NCI-H1417 treated with DMSO at 0.1 percent for 48 hours (cell line): ENCODE data around the gene TBC1D20.
"Not testable (repeated sequence)": the region's sequence is repeated elsewhere in the genome, so short reads cannot be mapped to it uniquely, and the experiment has no call there.

Source experiments
- DNase-seq: peaks from one replicate; lab custom pipeline; 2025; lab: John Stamatoyannopoulos, UW

TBC1D20 gene

DNA sequence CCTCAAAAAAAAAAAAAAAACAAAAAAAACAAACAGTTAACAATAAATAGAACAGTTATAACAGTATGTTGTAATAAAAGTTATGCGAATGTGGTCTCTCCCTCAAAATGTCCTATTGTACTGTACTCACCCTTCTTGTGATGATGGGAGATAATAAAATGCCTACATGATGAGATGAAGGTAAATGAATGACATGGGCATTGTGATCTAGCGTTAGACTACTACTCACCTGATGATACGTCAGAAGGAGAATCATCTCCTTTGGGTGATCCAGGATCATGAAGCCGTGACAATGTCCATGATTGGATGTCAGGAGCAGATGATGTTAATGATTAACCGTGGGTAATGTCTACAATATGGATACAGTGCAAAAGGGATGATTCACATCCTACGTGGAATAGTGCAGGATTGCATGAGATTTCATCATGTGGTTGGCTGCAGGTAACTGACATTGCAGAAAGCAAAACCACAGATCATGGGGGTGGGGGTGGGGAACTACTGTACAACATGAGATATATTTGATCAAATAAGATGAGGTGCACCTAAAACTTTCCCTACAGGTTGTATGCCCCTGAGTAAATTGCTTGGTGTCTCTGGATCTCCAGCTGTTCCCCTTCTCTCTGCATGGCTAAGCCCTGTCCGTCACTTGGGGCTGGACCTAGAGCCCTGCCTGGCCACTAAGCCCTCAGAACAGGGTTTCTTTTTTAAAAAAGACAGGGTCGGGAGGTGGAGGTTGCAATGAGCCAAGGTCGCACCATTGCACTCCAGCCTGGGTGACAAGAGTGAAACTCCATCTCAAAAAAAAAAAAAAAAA is 60.4 kb downstream of the TBC1D20 start:
- DNase-seq = no peak

DNA sequence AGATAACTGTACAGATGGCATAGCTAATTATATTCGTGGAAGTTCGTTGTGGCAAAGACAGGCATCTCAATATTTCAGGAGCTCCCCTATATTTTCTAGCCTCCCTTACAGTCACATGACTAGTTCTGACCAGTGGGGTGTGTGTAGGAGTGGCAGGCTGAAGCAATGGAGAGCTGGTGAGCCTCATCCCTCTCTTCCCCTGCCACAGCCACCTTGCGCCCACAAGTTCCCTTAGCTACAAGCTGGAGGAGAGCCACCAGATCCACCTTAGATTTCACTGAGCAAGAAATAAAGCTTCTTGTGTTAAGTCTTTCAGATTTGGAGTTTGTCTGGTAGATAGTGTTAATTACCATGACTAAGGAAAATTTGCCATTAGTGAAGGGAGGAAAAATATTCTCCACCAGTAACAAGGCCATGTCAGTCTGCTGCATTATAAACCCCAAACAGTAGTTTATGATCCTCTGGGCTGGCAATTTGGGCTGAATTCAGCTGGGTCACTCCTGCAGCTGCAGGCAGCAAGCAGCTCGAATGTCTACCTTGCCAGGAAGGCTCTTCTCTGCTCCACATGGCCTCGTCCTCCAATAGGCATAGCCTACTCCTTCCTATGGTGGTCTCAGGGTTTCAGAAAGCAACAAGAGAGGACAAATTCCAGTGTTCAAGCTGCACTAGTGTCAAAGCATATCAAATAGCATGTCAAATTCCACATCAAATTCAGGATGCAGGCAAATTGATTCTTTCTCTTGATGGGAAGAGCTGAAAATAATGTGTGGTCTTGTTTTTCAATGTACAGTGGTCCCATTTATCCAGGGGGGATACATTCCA is 61.7 kb downstream of the TBC1D20 start:
- no peak for DNase-seq

DNA sequence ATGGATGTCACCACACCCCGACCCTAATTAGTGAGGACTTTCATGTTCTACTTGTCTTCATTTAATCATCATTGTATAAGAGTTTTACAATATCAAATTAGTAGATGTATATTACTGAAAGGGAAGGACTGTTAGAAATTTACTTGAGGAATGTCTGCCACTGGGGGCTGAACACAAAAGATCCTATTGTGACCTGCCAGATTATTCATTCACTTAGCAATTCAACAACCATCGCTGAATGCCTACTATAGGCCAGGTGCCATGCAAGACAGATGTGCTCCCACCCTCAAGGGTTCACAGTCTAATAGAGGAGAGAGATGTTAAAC is 62.2 kb downstream of the TBC1D20 start:
- DNase-seq = no peak

DNA sequence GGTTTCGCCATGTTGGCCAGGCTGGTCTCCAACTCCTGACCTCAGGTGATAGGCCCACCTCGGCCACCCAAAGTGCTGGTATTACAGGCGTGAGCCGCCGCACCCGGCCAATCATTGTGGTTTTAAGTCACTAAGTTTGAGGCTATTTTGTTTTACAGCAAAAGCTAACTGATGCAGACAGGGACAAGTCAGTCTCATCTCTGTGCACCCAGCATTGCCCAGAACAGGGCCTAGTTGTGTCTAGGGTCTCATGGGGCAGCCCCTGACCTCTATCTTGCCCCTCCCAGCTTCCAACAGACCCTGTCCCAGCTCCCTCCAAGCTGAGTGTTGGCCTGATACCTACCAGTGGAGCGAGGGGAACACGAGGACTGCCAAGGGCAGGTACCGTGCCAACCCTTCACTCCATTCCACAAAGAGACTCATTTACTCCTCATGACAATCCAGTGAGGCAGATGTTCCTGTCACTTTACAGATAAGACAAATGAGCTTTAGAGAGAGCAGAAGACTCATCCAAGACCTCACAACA is 63.1 kb downstream of the TBC1D20 start:
- DNase-seq = no peak

DNA sequence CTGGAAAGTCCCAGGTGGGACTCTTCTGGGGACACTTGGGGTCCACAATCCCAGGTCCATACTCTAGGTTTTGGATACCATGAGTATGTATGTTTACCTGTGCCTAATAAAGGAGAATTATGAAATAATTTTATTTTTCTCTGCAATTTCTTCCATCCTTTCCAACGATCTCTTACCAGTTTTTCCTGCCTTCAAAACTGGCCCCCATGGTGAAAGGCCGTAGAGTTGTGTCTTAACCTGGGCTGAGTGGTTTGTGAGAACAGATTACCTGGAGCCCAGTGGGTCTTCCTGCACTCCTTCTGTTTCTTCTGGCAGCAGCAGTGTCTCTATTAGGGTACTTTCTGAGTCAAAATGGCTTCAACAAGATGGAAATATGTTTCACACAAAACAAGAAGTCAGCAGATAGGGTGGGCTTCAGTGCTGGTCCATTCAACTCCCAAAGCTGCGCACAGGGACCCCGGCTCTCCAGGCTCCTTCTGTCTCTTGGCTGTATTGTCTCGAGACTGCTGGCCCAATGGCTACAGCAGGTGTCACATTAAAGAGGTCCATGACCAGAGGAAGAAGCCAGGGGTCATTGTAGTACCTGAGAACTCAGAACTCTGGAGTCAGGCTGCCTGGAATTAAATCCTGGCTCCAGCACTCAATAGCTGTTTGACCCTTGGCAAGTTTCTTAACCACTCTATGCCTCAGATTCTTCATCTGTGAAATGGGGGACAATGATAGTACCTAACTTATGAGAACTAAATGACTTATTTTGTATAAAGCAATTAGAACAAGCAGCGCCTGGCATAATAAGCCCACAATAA is 64.7 kb downstream of the TBC1D20 start:
- DNase-seq = no peak

DNA sequence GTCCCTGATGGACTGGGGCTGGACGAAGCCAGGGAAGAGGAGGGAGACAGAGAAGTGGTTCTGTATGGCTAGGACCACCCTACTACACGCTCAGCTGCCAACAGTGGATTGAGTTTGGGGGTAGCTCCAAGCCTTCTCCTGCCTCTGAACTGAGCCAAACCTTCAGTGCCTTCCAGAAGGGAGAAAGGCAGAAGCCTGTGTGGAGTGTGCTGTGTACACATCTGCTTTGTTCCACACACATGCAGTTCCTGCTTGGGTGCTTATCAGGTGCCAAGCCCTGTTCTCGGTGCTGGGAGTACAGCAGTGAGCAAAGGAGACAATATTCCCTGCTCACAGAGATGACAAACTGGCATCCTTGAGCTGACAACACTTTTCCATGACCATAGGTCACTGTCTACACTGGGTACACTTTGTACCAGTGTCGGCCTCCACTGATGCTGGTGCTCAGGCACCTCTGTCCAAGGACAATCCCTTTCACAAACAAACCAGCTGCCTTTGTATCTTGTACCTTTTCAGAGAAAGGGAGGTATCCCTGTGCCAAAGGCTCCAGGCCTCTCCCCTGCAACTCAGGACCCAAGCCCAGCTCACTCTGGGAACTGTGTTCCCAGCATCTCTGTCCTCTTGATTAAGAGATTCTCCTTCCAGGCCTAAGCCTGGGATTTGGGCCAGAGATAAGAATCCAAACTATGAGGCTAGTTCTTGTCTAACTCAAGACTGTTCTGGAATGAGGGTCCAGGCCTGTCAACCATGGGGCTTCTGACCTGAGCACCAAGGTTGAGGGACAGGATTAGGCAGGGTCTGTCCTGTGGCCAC is 65.5 kb downstream of the TBC1D20 start:
- DNase-seq = no peak

DNA sequence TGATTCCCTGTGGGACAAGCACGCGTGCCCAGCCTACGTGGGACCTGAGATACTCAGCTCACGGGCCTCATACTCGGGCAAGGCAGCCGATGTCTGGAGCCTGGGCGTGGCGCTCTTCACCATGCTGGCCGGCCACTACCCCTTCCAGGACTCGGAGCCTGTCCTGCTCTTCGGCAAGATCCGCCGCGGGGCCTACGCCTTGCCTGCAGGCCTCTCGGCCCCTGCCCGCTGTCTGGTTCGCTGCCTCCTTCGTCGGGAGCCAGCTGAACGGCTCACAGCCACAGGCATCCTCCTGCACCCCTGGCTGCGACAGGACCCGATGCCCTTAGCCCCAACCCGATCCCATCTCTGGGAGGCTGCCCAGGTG is 66.1 kb downstream of the TBC1D20 start:
- DNase-seq = no peak

DNA sequence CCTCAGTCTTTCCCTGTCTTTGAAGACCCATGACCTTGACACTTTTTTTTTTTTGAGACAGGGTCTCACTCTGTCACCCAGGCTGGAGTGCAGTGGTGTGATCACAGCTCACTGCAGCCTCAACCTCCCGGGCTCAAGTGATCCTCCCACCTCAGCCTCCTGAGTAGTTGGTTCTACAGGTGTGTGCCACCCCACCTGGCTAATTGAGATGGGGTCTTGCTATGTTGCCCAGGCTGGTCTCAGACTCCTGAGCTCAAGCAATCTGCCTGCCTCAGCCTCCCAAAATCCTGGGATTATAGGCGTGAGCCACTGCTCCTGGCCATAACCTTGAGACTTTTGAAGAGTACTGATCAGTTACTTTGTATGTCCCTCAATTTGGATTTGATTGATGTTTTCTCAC is 69.0 kb downstream of the TBC1D20 start:
- DNase-seq = not testable (repeated sequence)

DNA sequence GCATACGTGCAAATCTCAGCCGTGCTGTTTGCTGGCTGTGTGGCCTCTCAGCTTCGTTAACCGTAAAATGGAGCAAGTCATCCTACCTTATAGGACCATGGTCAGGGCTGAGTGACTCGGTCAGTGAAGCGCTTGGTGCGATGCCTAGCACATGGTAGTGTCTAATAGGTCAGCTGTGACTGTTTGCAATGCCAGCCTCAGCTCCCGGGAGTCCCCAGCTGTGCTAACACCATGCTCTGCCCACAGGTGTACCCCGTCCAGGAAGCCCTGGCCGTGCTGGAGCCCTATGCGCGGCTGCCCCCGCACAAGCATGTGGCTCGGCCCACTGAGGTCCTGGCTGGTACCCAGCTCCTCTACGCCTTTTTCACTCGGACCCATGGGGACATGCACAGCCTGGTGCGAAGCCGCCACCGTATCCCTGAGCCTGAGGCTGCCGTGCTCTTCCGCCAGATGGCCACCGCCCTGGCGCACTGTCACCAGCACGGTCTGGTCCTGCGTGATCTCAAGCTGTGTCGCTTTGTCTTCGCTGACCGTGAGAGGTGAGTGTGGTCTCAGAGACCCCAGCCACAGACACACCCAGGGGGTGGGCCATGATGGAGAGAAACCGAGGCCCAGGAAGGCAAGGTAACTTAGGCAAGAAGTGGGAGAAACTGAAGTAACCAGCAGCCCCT is 71.2 kb downstream of the TBC1D20 start:
- no peak for DNase-seq

DNA sequence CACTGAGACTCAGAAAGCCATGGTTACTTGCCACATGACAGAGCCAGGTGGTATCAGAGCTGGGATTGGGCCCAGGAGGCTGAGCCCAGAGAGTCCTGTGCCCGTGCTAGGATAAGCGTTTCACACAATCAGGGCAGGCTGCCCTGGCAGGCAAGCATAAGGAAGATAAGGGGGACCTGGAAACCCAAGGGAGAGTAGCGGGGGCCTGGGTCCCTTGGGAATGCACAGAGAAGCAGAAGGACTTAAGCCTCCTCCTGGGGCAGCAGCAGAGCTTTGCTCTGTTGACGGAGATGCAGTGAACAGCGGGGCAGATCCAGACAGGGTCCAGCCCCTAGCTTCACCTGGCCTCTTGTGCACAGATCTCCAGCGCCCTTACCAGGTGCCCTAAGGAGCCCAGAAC is 73.1 kb downstream of the TBC1D20 start:
- no peak for DNase-seq

DNA sequence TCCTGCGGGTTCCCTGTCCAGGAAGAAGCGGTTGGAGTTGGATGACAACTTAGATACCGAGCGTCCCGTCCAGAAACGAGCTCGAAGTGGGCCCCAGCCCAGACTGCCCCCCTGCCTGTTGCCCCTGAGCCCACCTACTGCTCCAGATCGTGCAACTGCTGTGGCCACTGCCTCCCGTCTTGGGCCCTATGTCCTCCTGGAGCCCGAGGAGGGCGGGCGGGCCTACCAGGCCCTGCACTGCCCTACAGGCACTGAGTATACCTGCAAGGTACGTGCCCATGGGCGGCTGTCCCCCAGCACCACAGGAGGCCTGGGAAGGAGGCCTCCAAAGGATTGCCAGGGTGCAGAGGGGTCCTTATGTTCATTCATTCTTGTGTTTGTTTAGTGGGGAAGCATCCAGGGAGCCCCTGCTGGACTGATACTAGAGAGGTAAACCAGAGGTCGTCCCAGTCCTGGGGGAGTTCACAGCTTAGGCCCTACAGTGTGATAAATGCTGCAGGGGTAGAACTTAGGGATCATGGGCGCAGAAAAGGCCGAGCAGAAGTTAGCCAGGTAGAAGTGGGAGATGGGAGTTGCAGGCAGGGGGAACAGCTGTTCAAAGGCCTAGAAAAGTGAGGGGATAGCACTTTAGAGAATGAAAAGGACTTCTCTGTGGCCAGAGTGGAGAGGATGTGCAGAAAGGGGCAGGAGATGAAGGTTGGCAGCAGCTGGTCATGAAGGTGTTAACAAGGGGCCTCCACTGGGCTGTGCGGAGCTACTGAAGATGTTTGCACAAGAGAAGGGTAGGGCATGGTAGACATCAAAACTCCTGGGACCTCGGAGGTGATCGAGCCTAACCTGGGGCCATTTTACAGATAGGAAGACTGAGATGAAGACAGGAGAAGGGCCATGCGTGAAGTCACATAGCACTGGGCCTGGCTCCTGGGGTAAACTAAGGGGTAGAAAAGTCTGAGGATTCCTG is 74.0 kb downstream of the TBC1D20 start:
- DNase-seq = no peak

DNA sequence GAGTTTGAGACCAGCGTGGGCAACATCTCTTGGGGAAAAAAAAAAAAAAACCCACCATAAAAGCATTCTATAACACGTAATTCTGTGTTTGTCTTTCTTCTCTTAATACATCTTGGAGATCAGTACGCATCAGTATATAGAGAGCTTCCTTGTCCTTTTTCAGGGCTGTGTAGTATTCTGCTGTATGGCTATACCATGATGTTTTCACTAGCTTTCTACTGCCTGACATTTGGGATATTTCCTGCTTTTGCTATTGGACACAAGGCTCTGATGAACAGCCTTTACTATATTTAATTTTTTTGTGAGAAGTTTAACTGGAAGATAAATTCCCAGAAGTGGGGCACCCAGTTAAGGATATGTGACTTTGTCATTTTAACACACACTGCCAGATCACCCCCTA is 74.8 kb downstream of the TBC1D20 start:
- no peak for DNase-seq

DNA sequence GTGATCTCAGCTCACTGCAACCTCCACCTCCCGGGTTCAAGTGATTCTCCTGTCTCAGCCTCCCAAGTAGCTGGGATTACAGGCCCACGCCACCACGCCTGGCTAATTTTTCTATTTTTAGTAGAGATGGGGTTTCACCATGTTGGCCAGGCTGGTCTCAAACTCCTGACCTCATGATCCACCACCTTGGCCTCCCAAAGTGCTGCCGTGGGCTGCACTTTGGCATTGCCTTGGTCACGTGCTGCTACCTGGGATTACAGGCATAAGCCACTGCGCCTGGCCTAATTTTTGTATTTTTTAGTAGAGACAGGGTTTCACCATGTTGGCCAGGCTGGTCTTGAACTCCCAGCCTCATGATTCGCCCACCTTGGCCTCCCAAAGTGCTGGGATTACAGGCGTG is 75.7 kb downstream of the TBC1D20 start:
- not testable (repeated sequence) for DNase-seq
